WTC11 (cell line): ENCODE results near the gene USP15.

ENCODE experiments used
- CREB1 ChIP-seq: sonication (generic); formaldehyde crosslinking; IDR thresholded peaks from 2 replicates; pipeline ENCODE4 v1.8.0; 2023; ENCODE audit warnings: mild to moderate bottlenecking, missing genetic modification reagents
- FOXJ3 ChIP-seq: sonication (generic); formaldehyde crosslinking; IDR thresholded peaks from 2 replicates; pipeline ENCODE4 v1.9.0; 2021; ENCODE audit warnings: missing genetic modification reagents, mild to moderate bottlenecking, borderline replicate concordance
- FOXK1 ChIP-seq: sonication (generic); formaldehyde crosslinking; IDR thresholded peaks from 2 replicates; pipeline ENCODE4 v1.8.0; 2022; ENCODE audit warnings: mild to moderate bottlenecking, moderate library complexity, missing genetic modification reagents
- GABPB1 ChIP-seq: sonication (generic); formaldehyde crosslinking; IDR thresholded peaks from 2 replicates; pipeline ENCODE4 v1.8.1; 2023; ENCODE audit warnings: mild to moderate bottlenecking, missing genetic modification reagents
- MYBL2 ChIP-seq: sonication (generic); formaldehyde crosslinking; IDR thresholded peaks from 2 replicates; pipeline ENCODE4 v1.8.1; 2023; ENCODE audit warnings: mild to moderate bottlenecking, moderate library complexity, missing genetic modification reagents
- NFYB ChIP-seq: sonication (generic); formaldehyde crosslinking; conservative IDR thresholded peaks from 2 replicates; pipeline ENCODE4 v1.8.0; 2022; ENCODE audit warnings: low read depth, missing genetic modification reagents
- TP53 ChIP-seq: sonication (generic); formaldehyde crosslinking; IDR thresholded peaks from 2 replicates; pipeline ENCODE4 v1.8.1; 2023; ENCODE audit warnings: mild to moderate bottlenecking, missing genetic modification reagents
- ZBTB21 ChIP-seq: sonication (generic); formaldehyde crosslinking; IDR thresholded peaks from 2 replicates; pipeline ENCODE4 v1.8.1; 2023; ENCODE audit warnings: mild to moderate bottlenecking, missing genetic modification reagents, borderline replicate concordance
- ZNF263 ChIP-seq: sonication (generic); formaldehyde crosslinking; IDR thresholded peaks from 2 replicates; pipeline ENCODE4 v1.8.1; 2022; ENCODE audit warnings: low read depth, mild to moderate bottlenecking, moderate library complexity, missing genetic modification reagents
- TF ChIP-seq, protein P1 (sequence below): fragments of 200-600 bp; IDR thresholded peaks from 2 replicates; pipeline ENCODE4 v1.8.0; 2022; ENCODE audit warnings: antibody characterized with exemption
- TF ChIP-seq, protein P2 (sequence below): sonication (generic); formaldehyde crosslinking; IDR thresholded peaks from 2 replicates; pipeline ENCODE4 v1.8.0; 2022; ENCODE audit warnings: mild to moderate bottlenecking, missing genetic modification reagents
- TF ChIP-seq, protein P3 (sequence below): sonication (generic); formaldehyde crosslinking; IDR thresholded peaks from 2 replicates; pipeline ENCODE4 v1.8.1; 2022; ENCODE audit warnings: low read depth, mild to moderate bottlenecking, moderate library complexity, missing genetic modification reagents, borderline replicate concordance
- TF ChIP-seq, protein P4 (sequence below): sonication (generic); formaldehyde crosslinking; IDR thresholded peaks from 2 replicates; pipeline ENCODE4 v1.8.1; 2023; ENCODE audit warnings: mild to moderate bottlenecking, moderate library complexity, missing genetic modification reagents
- TF ChIP-seq, protein P5 (sequence below): sonication (generic); formaldehyde crosslinking; IDR thresholded peaks from 2 replicates; pipeline ENCODE4 v1.8.1; 2022; ENCODE audit warnings: mild to moderate bottlenecking, missing genetic modification reagents, moderate library complexity, borderline replicate concordance

DNA sequence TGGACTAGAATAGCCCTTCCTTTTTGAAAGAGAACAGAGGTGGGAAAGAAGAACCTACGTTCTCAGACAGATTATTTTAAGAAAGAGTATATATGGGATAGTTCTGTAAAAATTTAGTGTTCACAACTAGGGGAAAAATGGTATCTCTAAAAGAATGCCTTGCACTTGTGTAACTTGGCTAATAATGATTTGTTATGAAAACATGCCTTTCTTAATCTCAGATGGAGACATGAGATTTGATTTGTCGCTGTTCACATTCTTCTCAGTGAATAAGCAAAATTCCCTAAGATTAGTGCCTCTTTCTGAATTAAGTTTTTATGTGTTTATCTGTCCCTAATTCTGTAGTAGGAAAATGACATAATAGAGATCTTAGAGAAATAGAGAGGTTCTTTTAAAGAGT is 100.8 kb downstream of the USP15 start:
- TF ChIP-seq, protein P1, sequence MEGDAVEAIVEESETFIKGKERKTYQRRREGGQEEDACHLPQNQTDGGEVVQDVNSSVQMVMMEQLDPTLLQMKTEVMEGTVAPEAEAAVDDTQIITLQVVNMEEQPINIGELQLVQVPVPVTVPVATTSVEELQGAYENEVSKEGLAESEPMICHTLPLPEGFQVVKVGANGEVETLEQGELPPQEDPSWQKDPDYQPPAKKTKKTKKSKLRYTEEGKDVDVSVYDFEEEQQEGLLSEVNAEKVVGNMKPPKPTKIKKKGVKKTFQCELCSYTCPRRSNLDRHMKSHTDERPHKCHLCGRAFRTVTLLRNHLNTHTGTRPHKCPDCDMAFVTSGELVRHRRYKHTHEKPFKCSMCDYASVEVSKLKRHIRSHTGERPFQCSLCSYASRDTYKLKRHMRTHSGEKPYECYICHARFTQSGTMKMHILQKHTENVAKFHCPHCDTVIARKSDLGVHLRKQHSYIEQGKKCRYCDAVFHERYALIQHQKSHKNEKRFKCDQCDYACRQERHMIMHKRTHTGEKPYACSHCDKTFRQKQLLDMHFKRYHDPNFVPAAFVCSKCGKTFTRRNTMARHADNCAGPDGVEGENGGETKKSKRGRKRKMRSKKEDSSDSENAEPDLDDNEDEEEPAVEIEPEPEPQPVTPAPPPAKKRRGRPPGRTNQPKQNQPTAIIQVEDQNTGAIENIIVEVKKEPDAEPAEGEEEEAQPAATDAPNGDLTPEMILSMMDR, result no peak
- TF ChIP-seq GABPB1 (CRISPR knock-in tag), result no peak
- no peak for TF ChIP-seq FOXK1 (CRISPR knock-in tag)
- no peak for TF ChIP-seq TP53 (CRISPR knock-in tag)
- no peak for TF ChIP-seq ZNF263 (CRISPR knock-in tag)
- TF ChIP-seq, protein P2, sequence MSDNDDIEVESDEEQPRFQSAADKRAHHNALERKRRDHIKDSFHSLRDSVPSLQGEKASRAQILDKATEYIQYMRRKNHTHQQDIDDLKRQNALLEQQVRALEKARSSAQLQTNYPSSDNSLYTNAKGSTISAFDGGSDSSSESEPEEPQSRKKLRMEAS (CRISPR knock-in tag), result no peak
- no peak for TF ChIP-seq MYBL2 (CRISPR knock-in tag)
- no peak for TF ChIP-seq FOXJ3 (CRISPR knock-in tag)
- TF ChIP-seq, protein P3, sequence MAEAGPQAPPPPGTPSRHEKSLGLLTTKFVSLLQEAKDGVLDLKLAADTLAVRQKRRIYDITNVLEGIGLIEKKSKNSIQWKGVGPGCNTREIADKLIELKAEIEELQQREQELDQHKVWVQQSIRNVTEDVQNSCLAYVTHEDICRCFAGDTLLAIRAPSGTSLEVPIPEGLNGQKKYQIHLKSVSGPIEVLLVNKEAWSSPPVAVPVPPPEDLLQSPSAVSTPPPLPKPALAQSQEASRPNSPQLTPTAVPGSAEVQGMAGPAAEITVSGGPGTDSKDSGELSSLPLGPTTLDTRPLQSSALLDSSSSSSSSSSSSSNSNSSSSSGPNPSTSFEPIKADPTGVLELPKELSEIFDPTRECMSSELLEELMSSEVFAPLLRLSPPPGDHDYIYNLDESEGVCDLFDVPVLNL (CRISPR knock-in tag), result no peak
- TF ChIP-seq ZBTB21, result no peak
- no peak for TF ChIP-seq CREB1 (CRISPR knock-in tag)
- TF ChIP-seq, protein P4, sequence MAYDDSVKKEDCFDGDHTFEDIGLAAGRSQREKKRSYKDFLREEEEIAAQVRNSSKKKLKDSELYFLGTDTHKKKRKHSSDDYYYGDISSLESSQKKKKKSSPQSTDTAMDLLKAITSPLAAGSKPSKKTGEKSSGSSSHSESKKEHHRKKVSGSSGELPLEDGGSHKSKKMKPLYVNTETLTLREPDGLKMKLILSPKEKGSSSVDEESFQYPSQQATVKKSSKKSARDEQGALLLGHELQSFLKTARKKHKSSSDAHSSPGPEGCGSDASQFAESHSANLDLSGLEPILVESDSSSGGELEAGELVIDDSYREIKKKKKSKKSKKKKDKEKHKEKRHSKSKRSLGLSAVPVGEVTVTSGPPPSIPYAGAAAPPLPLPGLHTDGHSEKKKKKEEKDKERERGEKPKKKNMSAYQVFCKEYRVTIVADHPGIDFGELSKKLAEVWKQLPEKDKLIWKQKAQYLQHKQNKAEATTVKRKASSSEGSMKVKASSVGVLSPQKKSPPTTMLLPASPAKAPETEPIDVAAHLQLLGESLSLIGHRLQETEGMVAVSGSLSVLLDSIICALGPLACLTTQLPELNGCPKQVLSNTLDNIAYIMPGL (CRISPR knock-in tag), result no peak
- TF ChIP-seq, protein P5, sequence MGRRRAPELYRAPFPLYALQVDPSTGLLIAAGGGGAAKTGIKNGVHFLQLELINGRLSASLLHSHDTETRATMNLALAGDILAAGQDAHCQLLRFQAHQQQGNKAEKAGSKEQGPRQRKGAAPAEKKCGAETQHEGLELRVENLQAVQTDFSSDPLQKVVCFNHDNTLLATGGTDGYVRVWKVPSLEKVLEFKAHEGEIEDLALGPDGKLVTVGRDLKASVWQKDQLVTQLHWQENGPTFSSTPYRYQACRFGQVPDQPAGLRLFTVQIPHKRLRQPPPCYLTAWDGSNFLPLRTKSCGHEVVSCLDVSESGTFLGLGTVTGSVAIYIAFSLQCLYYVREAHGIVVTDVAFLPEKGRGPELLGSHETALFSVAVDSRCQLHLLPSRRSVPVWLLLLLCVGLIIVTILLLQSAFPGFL (CRISPR knock-in tag), result no peak
- TF ChIP-seq NFYB (CRISPR knock-in tag), result no peak
